Neural cell (in vitro differentiated cells): ENCODE data around the gene CEP70. TPM values are rescaled to one million over a fixed set of nuclear protein-coding genes. Genes with fewer than 3 reads are reported as not detected.

Experiments used
- H2AFZ ChIP-seq: fragments of 200-600, 300-800 bp; sonication (generic), shearing (Covaris generic); 2 replicates; pipeline ENCODE4 v1.6.0; 2014; ENCODE audit warnings: low read depth, mild to moderate bottlenecking, antibody characterized with exemption, low read length, moderate library complexity
- H3F3A ChIP-seq: fragments of 200-600 bp; shearing (Covaris generic); 2 replicates; pipeline ENCODE4 v1.6.1; 2016; ENCODE audit warnings: mild to moderate bottlenecking, moderate library complexity, mixed read lengths, antibody characterized with exemption, low read length; ENCODE audit not compliant: insufficient read depth, poor library complexity, severe bottlenecking
- H3K27ac ChIP-seq: fragments of 200-600, 300-800 bp; sonication (generic), shearing (Covaris generic); 2 replicates; pipeline ENCODE4 v1.5.1; 2014; ENCODE audit warnings: mild to moderate bottlenecking, low read length, moderate library complexity
- H3K27me3 ChIP-seq: fragments of 300-800, 200-600 bp; sonication (generic), shearing (Covaris generic); 2 replicates; pipeline ENCODE4 v1.6.0; 2014; ENCODE audit warnings: mild to moderate bottlenecking, low read depth, low read length, moderate library complexity; ENCODE audit not compliant: insufficient read depth
- H3K36me3 ChIP-seq: fragments of 300-800, 200-600 bp; sonication (generic), shearing (Covaris generic); 2 replicates; pipeline ENCODE4 v1.5.1; 2014; ENCODE audit warnings: mild to moderate bottlenecking, antibody characterized with exemption, low read length, moderate library complexity; ENCODE audit not compliant: insufficient read depth
- H3K4me2 ChIP-seq: fragments of 300-800, 200-600 bp; sonication (generic), shearing (Covaris generic); 2 replicates; pipeline ENCODE4 v1.6.0; 2014; ENCODE audit warnings: mild to moderate bottlenecking, low read length
- H3K4me3 ChIP-seq: fragments of 300-800, 200-600 bp; sonication (generic), shearing (Covaris generic); 2 replicates; pipeline ENCODE4 v1.5.1; 2014; ENCODE audit warnings: mild to moderate bottlenecking, low read length, moderate library complexity
- H3K79me2 ChIP-seq: fragments of 200-600 bp; shearing (Covaris generic); replicated peaks from 2 replicates; pipeline ENCODE4 v1.6.0; 2014; ENCODE audit warnings: mild to moderate bottlenecking, low read length, moderate library complexity; ENCODE audit not compliant: insufficient read depth
- H3K9ac ChIP-seq: fragments of 300-800, 200-600 bp; sonication (generic), shearing (Covaris generic); 2 replicates; pipeline ENCODE4 v1.6.1; 2016; ENCODE audit warnings: mild to moderate bottlenecking, low read length, mixed read lengths
- H3K9me2 ChIP-seq: fragments of 200-600 bp; shearing (Covaris generic); 2 replicates; pipeline ENCODE4 v1.6.1; 2016; ENCODE audit warnings: mild to moderate bottlenecking, low read length, mixed read lengths; ENCODE audit not compliant: insufficient read depth
- H3K9me3 ChIP-seq: fragments of 200-600, 300-800 bp; sonication (generic), shearing (Covaris generic); 2 replicates; pipeline ENCODE4 v1.6.1; 2016; ENCODE audit warnings: mild to moderate bottlenecking, mixed run types, low read length, moderate library complexity, mixed read lengths
- H4K20me1 ChIP-seq: fragments of 200-600 bp; shearing (Covaris generic); 2 replicates; pipeline ENCODE4 v1.6.1; 2016; ENCODE audit warnings: mild to moderate bottlenecking, mixed run types; ENCODE audit not compliant: insufficient read depth
- EP300 ChIP-seq: fragments of 450-650 bp; conservative IDR thresholded peaks from 2 replicates; pipeline ENCODE4 v1.6.1; 2014; ENCODE audit warnings: antibody characterized with exemption, mild to moderate bottlenecking, moderate library complexity; ENCODE audit not compliant: poor library complexity, severe bottlenecking
- EZH2 ChIP-seq: fragments of 200-600, 300-800 bp; shearing (Covaris generic), sonication (generic); IDR thresholded peaks from 2 replicates; pipeline ENCODE4 v1.6.1; 2014; ENCODE audit warnings: antibody characterized with exemption, low read length, borderline replicate concordance, mild to moderate bottlenecking; ENCODE audit not compliant: insufficient read depth, poor library complexity, severe bottlenecking
- MXI1 ChIP-seq: fragments of 450-650 bp; conservative IDR thresholded peaks from 2 replicates; pipeline ENCODE4 v1.6.1; 2014; ENCODE audit warnings: antibody characterized with exemption, mild to moderate bottlenecking; ENCODE audit not compliant: poor library complexity, severe bottlenecking
- POLR2AphosphoS5 ChIP-seq: IDR thresholded peaks from 2 replicates; pipeline ENCODE4 v1.6.1; 2012
- RAD21 ChIP-seq: fragments of 450-650 bp; conservative IDR thresholded peaks from 2 replicates; pipeline ENCODE4 v1.6.1; 2014; ENCODE audit warnings: antibody characterized with exemption, mild to moderate bottlenecking, moderate library complexity
- SMC3 ChIP-seq: fragments of 450-650 bp; conservative IDR thresholded peaks from 2 replicates; pipeline ENCODE4 v1.6.1; 2014; ENCODE audit warnings: antibody characterized with exemption, mild to moderate bottlenecking, moderate library complexity; ENCODE audit not compliant: poor library complexity
- TAF1 ChIP-seq: IDR thresholded peaks from 2 replicates; pipeline ENCODE4 v1.6.1; 2012; ENCODE audit warnings: low read depth
- polyA plus RNA-seq: library from polyadenylated mRNA; depleted of rRNA; stranded (reverse); fragments of >200 nt; gene quantifications from 2 replicates; pipeline ENCODE4 v1.2.3, GENCODE V29; 2014
- TF ChIP-seq, protein P1 (sequence below): fragments of 450-650 bp; IDR thresholded peaks from 2 replicates; pipeline ENCODE4 v1.5.1; 2014; ENCODE audit warnings: antibody characterized with exemption, mild to moderate bottlenecking, moderate library complexity; ENCODE audit not compliant: poor library complexity, severe bottlenecking
- TF ChIP-seq, protein P2 (sequence below): IDR thresholded peaks from 2 replicates; pipeline ENCODE4 v1.6.1; 2012; ENCODE audit warnings: borderline replicate concordance

CEP70 gene
- polyA plus RNA-seq, 1 donor from 2014 or later = 25.0 TPM

DNA sequence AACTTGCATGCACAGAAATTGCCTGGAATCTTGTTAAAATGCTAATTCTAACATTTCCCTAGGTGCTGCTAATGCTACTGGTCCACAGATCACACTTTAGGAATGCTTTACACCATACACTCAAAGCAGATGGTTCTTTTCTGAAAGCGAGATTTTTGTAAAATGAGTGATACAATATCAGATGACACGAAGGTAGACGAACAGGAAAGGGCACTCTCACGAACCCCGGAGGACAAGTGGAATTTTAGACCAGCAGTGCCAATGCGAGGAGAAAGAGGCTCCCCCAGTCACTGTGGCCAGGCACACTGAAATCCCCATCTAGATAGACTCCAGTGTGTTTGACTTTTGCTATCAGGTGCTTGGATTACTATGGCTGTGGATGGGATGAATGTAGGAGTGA is 35.5 kb upstream of the CEP70 start:
- no peak overlapping the region for H3K9ac ChIP-seq
- no peaks in the 10 kb centered on the region for H3K79me2 ChIP-seq
- H3K27me3 ChIP-seq = no peaks in the 10 kb centered on the region
- no peaks in the 10 kb centered on the region for H3K36me3 ChIP-seq
- H3F3A ChIP-seq = no peaks in the 10 kb centered on the region
- H3K9me2 ChIP-seq = no peaks in the 10 kb centered on the region
- H3K4me2 ChIP-seq = no peak overlapping the region
- TF ChIP-seq POLR2AphosphoS5 (no peak), SMC3 (no peak), EP300 (no peak), EZH2 (no peak), MXI1 (no peak), TAF1 (no peak)
- TF ChIP-seq, protein P1, sequence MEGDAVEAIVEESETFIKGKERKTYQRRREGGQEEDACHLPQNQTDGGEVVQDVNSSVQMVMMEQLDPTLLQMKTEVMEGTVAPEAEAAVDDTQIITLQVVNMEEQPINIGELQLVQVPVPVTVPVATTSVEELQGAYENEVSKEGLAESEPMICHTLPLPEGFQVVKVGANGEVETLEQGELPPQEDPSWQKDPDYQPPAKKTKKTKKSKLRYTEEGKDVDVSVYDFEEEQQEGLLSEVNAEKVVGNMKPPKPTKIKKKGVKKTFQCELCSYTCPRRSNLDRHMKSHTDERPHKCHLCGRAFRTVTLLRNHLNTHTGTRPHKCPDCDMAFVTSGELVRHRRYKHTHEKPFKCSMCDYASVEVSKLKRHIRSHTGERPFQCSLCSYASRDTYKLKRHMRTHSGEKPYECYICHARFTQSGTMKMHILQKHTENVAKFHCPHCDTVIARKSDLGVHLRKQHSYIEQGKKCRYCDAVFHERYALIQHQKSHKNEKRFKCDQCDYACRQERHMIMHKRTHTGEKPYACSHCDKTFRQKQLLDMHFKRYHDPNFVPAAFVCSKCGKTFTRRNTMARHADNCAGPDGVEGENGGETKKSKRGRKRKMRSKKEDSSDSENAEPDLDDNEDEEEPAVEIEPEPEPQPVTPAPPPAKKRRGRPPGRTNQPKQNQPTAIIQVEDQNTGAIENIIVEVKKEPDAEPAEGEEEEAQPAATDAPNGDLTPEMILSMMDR = no peak
- TF ChIP-seq, protein P2, sequence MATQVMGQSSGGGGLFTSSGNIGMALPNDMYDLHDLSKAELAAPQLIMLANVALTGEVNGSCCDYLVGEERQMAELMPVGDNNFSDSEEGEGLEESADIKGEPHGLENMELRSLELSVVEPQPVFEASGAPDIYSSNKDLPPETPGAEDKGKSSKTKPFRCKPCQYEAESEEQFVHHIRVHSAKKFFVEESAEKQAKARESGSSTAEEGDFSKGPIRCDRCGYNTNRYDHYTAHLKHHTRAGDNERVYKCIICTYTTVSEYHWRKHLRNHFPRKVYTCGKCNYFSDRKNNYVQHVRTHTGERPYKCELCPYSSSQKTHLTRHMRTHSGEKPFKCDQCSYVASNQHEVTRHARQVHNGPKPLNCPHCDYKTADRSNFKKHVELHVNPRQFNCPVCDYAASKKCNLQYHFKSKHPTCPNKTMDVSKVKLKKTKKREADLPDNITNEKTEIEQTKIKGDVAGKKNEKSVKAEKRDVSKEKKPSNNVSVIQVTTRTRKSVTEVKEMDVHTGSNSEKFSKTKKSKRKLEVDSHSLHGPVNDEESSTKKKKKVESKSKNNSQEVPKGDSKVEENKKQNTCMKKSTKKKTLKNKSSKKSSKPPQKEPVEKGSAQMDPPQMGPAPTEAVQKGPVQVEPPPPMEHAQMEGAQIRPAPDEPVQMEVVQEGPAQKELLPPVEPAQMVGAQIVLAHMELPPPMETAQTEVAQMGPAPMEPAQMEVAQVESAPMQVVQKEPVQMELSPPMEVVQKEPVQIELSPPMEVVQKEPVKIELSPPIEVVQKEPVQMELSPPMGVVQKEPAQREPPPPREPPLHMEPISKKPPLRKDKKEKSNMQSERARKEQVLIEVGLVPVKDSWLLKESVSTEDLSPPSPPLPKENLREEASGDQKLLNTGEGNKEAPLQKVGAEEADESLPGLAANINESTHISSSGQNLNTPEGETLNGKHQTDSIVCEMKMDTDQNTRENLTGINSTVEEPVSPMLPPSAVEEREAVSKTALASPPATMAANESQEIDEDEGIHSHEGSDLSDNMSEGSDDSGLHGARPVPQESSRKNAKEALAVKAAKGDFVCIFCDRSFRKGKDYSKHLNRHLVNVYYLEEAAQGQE = no peak
- H2AFZ ChIP-seq = no peak overlapping the region
- no peak overlapping the region for H3K27ac ChIP-seq
- no peaks in the 10 kb centered on the region for H4K20me1 ChIP-seq
- H3K4me3 ChIP-seq = no peak overlapping the region
- no peaks in the 10 kb centered on the region for H3K9me3 ChIP-seq

- Histone ChIP-seq H2AFZ (no peak overlapping the region), H3K27me3 (no peaks in the 10 kb centered on the region), H3K4me3 (no peak overlapping the region), H3K9me3 (no peaks in the 10 kb centered on the region), H4K20me1 (no peaks in the 10 kb centered on the region), H3K79me2 (no peaks in the 10 kb centered on the region), H3K4me2 (no peak overlapping the region), H3F3A (no peaks in the 10 kb centered on the region), H3K9ac (no peak overlapping the region), H3K36me3 (no peaks in the 10 kb centered on the region), H3K9me2 (no peaks in the 10 kb centered on the region), H3K27ac (no peak overlapping the region)
- no peak for TF ChIP-seq POLR2AphosphoS5
- no peak for TF ChIP-seq TAF1
- TF ChIP-seq RAD21 = no peak
- TF ChIP-seq, protein P1 = no peak
- no peak for TF ChIP-seq EP300
- TF ChIP-seq, protein P2 = no peak
- TF ChIP-seq SMC3 = no peak
- TF ChIP-seq MXI1 = no peak
- TF ChIP-seq EZH2 = no peak
Measured at GRCh38 chr3:138625707-138626365, 31.8 kb upstream of the CEP70 start.
